HG03175 (cell line): ENCODE results near the gene TTC27.
"Not testable (repeated sequence)": the region's sequence is repeated elsewhere in the genome, so short reads cannot be mapped to it uniquely, and the experiment has no call there.

Experiments
- ATAC-seq: cut with Tn5 transposase; IDR thresholded peaks from one replicate; pipeline ENCODE4 v1.9.1; 2021; ENCODE audit warnings: mild to moderate bottlenecking, moderate library complexity; ENCODE audit not compliant: unreplicated experiment

TTC27 gene

GRCh38 chr2:32627814-32628579, at the start of gene TTC27:
Gene TTC27, plus strand, starts transcription at chr2:32628050. Its CDS starts 243 bp downstream, at chr2:32628293.
- peak; percentile 100 for ATAC-seq

- no peak for ATAC-seq
Observed at GRCh38 chr2:32591669-32592463, 36.0 kb upstream of the TTC27 start.

GRCh38 chr2:32594573-32594972, 33.3 kb upstream of the TTC27 start:
- ATAC-seq = no peak

GRCh38 chr2:32611366-32611765, 16.5 kb upstream of the TTC27 start:
- ATAC-seq = no peak

GRCh38 chr2:32611771-32612170, 16.1 kb upstream of the TTC27 start:
- ATAC-seq = no peak

- no peak for ATAC-seq
Observed at GRCh38 chr2:32614084-32614483, 13.8 kb upstream of the TTC27 start.

GRCh38 chr2:32617599-32618189, 10.2 kb upstream of the TTC27 start:
- ATAC-seq = no peak

- ATAC-seq = no peak
Observed at GRCh38 chr2:32622570-32623310, 5.1 kb upstream of the TTC27 start.

- no peak for ATAC-seq
Observed at GRCh38 chr2:32623311-32623706, 4.5 kb upstream of the TTC27 start.

- ATAC-seq = no peak
Observed at GRCh38 chr2:32624812-32625211, 3.0 kb upstream of the TTC27 start.

GRCh38 chr2:32626639-32627221, 1.1 kb upstream of the TTC27 start:
- no peak for ATAC-seq

- ATAC-seq = peak; percentile 29
Observed at GRCh38 chr2:32627441-32627813, 423 bp upstream of the TTC27 start.

- ATAC-seq = no peak
Observed at GRCh38 chr2:32632089-32632488, 4.2 kb downstream of the TTC27 start.

GRCh38 chr2:32633040-32633439, 5.2 kb downstream of the TTC27 start:
- no peak for ATAC-seq

GRCh38 chr2:32638548-32638947, 10.7 kb downstream of the TTC27 start:
- not testable (repeated sequence) for ATAC-seq

GRCh38 chr2:32641180-32641579, 13.3 kb downstream of the TTC27 start:
- no peak for ATAC-seq

- ATAC-seq = no peak
Observed at GRCh38 chr2:32647180-32647651, 19.4 kb downstream of the TTC27 start.

GRCh38 chr2:32652555-32653209, 24.8 kb downstream of the TTC27 start:
- ATAC-seq = no peak

GRCh38 chr2:32656069-32656468, 28.2 kb downstream of the TTC27 start:
- no peak for ATAC-seq

GRCh38 chr2:32663864-32664263, 36.0 kb downstream of the TTC27 start:
- no peak for ATAC-seq
